HPDE6-E6E7 (cell line): ENCODE results near the gene TANC2.

Experiments used
- DNase-seq: peaks from one replicate; pipeline ENCODE4 v3.0.0; 2011; ENCODE audit warnings: missing footprints; ENCODE audit errors: extremely low spot score

The TANC2 gene

GRCh38 chr17:62965686-62966425 lies at the start of gene TANC2:
Gene TANC2, plus strand, starts transcription at chr17:62966235. Its CDS starts 43,325 bp downstream, at chr17:63009560.
- DNase-seq: peak; percentile 60

GRCh38 chr17:62916684-62917571 lies 49.1 kb upstream of the TANC2 start:
- DNase-seq: no peak

GRCh38 chr17:62919388-62919787 lies 46.6 kb upstream of the TANC2 start:
- DNase-seq: no peak

GRCh38 chr17:62920300-62920699 lies 45.7 kb upstream of the TANC2 start:
- no peak for DNase-seq

- no peak for DNase-seq
Measured at GRCh38 chr17:62921817-62922216, 44.2 kb upstream of the TANC2 start.

- no peak for DNase-seq
Measured at GRCh38 chr17:62923258-62924150, 42.5 kb upstream of the TANC2 start.

- no peak for DNase-seq
Measured at GRCh38 chr17:62925267-62925836, 40.7 kb upstream of the TANC2 start.

GRCh38 chr17:62927083-62927482 lies 39.0 kb upstream of the TANC2 start:
- no peak for DNase-seq

GRCh38 chr17:62929320-62929719 lies 36.7 kb upstream of the TANC2 start:
- no peak for DNase-seq

GRCh38 chr17:62931101-62931500 lies 34.9 kb upstream of the TANC2 start:
- DNase-seq: no peak

- no peak for DNase-seq
Measured at GRCh38 chr17:62933501-62934385, 32.3 kb upstream of the TANC2 start.

GRCh38 chr17:62935098-62935497 lies 30.9 kb upstream of the TANC2 start:
- no peak for DNase-seq

- DNase-seq: no peak
Measured at GRCh38 chr17:62935523-62935922, 30.5 kb upstream of the TANC2 start.

GRCh38 chr17:62937606-62938005 lies 28.4 kb upstream of the TANC2 start:
- DNase-seq: no peak

- DNase-seq: no peak
Measured at GRCh38 chr17:62941358-62941991, 24.6 kb upstream of the TANC2 start.

GRCh38 chr17:62948370-62948769 lies 17.7 kb upstream of the TANC2 start:
- DNase-seq: no peak

GRCh38 chr17:62949036-62949435 lies 17.0 kb upstream of the TANC2 start:
- DNase-seq: no peak

GRCh38 chr17:62950067-62950466 lies 16.0 kb upstream of the TANC2 start:
- DNase-seq: peak; percentile 42

GRCh38 chr17:62955841-62956352 lies 10.1 kb upstream of the TANC2 start:
- DNase-seq: no peak

GRCh38 chr17:62963296-62963695 lies 2.7 kb upstream of the TANC2 start:
- DNase-seq: peak; percentile 52
